Cortex of kidney (tissue), 1 donor: Measurements from ENCODE around the gene AGFG2.
"Not testable (repeated sequence)": the region's sequence is repeated elsewhere in the genome, so short reads cannot be mapped to it uniquely, and the experiment has no call there.

Source experiments
- DNase-seq: peaks from one replicate; lab custom pipeline; 2025; lab: John Stamatoyannopoulos, UW

Gene AGFG2, protein sequence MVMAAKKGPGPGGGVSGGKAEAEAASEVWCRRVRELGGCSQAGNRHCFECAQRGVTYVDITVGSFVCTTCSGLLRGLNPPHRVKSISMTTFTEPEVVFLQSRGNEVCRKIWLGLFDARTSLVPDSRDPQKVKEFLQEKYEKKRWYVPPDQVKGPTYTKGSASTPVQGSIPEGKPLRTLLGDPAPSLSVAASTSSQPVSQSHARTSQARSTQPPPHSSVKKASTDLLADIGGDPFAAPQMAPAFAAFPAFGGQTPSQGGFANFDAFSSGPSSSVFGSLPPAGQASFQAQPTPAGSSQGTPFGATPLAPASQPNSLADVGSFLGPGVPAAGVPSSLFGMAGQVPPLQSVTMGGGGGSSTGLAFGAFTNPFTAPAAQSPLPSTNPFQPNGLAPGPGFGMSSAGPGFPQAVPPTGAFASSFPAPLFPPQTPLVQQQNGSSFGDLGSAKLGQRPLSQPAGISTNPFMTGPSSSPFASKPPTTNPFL

DNA sequence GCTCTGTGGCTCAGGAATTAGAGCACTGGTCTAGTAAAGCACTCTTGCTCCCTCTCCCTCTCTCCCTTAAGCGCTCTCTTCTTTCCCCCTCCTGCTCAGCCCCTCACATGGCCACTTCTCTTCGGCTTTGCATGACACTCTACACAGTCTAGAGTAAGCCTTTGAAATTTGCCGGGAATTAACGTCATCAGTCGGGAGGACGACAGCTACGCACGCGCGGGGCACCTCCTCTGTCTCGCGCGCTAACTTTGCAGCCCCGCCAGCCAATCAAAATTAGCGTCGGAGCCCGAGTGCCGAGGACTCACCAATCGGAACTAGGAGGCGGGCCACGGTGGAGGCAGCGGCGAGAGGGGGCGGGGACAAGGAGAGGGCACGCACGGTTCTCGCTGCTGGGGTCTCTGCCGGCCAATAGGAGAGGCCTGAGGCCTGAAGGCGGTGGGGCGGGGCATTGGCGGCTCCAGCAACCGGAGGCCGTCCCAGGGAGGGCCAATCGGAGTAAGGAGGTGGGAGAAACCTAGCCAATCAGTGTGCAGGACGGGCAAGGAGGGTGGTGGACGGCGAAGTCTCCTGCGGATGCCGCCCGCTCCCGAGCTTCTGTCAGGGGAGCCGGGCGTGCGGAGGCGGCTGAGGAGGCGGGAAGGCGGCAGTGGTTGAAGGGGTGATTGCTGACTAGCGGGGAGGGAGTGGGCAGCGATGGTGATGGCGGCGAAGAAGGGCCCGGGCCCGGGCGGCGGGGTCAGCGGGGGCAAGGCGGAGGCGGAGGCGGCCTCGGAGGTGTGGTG lies at the start of gene AGFG2:
AGFG2 (plus strand) TSS at position 550 of the 782 bp plus-strand sequence; CDS start at position 694, 144 bp downstream.
- peak; percentile 88 for DNase-seq

DNA sequence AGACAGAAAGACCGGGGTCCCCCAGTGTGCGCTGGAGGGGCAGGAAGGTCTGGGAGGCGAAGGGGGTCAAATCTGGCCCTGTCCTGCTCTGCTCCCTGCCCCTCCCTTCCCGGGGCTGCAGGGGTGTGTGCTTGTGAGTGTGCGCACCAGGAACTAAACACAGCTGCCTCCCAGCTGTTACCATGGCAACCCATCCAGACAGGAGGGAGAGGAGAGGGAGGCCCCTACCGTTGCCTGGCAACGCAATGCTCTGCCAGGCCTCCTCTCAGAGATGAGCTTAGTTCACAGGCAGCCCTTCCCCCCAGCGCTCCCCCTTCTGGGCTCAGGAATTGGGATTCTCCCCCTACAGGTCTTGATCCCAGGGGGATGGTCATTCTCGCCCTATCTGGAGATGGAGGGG lies 49.2 kb upstream of the AGFG2 start:
- no peak for DNase-seq

DNA sequence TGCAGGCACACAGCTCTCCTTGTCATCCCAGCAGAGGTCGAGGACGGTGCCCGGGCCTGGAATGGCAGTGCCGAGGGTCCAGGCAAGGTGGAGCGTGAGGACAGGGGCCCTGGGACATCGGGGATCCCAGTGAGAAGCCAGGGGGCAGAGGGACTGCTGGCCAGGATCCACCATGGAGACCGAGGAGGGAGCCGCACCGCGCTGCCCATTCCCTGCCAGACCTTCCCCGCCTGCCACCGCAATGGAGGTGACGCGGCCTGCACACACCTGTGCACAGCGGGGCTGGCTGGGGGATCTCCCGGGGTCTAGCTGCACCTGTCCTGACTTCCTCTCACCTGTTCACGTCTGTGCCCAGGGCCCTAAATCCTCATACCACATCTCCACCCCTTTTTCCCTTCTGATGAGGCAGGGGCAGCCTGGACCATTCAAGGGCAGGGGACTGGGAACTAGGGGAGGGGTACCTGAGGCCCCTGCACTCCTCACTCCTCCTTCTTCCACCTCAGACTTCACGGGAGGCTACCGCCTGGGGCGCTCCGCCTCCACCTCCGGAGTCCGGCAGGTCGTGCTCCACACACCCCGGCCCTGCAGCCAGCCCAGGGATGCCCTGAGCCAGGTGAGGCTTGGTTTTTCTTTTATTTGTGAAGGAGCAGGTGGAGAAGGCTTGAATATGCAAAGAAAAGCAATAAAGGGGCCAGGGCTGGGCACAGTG lies 48.4 kb upstream of the AGFG2 start:
- DNase-seq, result no peak

DNA sequence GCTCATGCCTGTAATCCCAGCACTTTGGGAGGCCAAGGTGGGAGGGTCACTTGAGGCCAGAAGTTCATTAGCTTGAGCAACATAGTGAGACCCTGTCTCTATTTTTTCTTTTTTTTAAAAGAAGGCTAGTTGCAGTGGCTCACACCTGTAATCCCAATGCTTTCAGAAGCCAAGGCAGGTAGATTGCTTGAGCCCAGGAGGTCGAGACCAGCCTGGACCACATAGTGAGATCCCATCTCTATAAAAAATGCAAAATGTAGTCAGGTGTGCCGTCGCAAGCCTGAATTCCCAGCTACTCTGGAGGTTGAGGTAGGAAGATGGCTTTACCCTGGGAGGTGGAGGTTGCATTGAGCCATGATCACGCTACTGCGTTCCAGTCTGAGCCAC lies 47.8 kb upstream of the AGFG2 start:
- no peak for DNase-seq

DNA sequence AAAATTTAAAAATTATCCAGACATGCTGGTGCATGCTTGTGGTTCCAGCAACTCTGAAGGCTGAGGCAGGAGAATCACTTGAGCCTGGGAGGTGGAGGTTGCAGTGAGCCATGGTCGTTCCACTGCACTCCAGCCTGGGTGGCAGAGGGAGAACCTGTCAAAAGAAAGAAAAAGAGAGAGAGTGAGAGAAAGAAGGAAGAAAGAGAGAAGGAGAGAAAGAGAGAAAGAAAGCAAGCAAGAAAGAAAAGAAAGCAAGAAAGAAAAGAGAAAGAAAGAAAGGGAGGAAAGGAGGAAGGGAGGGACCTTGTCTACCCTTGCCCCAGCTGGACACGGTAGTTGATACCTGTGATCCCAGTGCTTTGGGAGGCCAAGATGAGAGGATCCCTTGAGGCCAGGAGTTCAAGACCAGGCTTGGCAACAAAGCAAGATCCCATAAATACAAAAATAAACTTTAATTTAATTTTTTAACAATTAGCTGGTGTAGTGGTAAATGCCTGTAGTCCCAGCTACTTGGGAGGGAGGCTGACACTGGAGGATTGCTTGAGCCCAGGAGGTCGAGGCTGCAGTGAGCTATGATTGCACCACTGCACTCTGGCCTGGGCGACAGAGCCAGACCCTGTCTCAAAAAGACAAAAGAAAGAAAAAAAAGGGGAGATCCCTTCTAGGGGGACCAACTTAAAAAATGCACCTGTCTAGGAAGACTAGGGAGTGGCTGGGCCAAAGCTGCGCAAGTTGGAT lies 46.1 kb upstream of the AGFG2 start:
- DNase-seq, result no peak

DNA sequence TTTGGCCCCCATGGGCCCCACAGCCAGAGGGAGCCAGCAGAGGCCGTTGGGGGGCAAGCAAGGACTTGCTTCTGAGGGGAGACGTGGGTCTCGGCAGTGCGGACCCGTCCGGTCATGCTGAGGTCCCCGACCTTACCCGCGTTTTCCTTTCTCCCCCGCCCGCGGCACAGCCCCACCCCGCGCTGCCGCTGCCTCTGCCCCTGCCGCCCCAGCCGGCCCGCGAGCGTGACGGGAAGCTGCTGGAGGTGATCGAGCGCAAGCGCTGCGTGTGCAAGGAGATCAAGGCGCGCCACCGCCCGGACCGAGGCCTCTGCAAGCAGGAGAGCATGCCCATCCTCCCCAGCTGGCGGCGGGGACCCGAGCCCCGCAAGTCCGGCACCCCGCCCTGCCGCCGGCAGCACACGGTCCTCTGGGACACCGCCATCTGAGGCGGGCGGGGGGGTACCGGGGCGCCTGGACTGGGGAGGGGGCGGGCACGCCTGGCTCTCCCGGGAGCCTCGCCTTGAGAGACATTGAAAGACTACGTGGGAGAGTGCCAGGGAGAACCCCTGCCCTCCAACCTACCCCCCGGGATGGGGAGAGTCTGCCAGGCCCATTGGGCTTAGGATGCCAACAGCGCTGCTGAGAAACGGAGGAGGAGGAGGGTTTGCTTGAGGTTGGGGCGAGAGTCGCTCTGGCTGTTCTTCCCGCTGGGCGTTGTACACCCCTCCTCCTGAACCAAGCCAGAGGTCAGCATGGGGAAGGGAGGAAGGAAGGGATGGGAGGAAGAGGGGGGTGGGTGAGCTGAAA lies 45.3 kb upstream of the AGFG2 start:
- no peak for DNase-seq

DNA sequence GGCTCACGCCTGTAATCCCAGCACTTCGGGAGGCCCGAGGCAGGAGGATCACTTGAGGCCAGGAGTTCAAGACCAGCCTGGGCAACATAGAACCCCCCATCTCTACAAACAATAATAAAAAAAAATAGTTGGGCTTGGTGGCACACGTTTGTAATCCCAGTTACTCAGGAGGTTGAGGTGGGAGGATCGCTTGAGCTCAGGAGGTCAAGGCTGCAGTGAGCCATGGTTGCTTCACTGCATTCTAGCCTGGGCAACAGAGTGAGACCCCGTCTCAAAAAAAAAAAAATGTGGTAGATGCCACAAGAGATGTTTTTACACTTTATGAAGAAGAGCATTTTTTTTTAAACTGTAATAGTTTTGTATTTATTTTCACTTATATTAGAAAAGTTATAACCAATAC lies 42.5 kb upstream of the AGFG2 start:
- no peak for DNase-seq

DNA sequence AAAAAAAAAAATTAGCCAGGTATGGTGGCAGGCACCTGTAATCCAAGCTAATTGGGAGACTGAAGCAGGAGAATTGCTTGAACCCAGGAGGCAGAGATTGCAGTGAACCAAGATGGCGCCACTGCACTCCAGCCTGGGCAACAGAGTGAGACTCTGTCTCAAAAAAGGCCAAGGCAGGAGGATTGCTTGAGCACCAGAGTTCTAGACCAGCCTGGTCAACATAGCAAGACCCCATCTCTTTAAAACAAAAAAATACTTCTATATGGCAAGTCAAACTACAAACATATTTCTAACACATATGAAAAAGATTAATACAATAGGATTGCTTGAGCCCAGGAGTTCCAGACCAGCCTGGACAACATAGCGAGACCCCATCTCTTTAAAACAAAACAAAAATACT lies 38.3 kb upstream of the AGFG2 start:
- not testable (repeated sequence) for DNase-seq

DNA sequence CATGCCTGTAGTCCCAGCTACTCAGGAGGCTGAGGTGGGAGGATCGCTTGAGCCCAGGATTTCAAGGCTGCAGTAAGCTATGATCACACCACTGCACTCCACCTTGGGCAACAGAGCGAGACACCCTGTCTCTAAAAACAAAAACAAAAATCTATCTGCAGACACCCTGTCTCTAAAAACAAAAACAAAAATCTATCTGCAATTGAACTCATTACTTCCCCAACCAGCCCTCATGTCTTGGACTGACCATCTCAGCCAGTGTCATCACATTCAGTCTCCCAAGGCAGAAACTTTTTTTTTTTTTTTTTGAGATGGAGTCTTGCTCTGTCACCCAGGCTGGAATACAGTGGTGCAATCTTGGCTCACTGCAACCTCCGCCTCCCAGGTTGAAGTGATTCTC lies 35.0 kb upstream of the AGFG2 start:
- not testable (repeated sequence) for DNase-seq

DNA sequence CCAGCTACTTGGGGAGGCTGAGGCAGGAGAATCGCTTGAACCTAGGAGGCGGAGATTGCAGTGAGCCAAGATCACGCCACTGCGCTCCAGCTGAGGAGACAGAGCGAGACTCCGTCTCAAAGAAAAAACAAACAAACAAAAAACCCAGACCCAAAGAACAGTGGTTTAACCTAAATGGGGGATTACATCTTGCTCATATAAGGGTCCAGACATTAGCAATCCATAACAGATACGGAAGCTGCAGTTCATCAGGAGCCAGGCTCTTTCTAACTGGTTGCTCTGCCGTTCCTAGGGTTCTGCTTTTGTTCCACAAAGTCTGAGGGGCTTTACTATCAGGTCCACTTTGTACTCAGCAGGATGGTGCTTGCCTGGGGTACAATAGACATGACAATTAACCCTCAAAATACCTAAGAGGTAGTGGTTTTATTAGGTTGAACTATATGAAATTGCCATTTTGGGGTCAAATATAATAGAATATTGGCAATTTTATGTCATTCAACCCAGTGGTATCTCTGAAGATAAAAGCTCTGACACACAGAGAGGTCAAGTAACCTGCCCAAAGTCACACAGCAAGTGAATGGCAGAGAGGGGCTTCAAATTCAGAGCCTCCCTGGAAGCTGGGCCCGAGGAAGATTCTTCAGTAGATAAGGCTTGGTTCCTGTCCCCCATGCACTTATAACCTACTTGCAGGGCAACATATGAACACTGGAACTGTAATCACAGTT lies 34.0 kb upstream of the AGFG2 start:
- no peak for DNase-seq

DNA sequence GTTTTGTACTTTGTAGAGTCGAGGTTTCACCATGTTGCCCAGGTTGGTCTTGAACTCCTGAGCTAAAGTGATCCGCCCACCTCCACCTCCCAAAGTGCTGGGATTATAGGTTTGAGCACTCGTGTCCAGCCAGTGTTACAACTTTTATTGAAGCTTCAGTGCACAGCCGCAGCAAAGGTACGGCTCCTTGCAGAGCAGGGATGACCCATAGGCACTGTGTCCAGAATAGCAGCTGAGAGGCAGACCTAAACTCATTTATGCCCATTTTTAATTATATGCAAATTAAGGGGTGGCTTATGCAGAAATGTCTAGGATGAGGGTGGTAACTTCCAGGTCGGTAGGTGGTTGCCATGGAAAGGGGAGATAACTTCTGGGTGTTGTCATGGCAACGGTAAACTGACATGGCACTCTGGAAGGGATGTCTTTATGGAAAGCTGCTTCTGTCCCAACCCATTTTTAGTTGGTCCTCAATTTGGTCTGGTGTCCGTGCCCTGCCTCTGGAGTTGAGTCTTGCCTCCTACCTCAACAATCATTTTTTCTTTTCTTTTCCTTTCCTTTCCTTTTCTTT lies 32.6 kb upstream of the AGFG2 start:
- no peak for DNase-seq

DNA sequence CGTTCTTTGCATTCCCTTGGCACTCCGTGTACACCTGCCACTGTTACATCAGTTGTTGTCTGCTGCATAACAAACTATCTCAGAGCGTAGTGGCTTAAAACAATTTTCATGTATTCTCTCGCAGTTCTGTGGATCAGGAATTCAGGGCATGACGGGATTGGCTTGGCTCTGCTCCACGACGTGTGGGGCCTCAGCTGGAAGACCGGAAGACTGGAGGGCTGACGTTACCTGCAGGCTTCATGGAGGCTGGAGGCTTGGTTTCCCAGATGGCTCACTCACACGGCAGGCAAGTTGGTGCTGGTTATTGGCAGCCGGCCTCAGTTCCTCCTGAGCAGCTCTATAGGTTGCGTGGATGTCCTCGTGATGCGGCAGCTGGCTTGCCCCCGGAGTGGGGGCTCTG lies 29.8 kb upstream of the AGFG2 start:
- no peak for DNase-seq

DNA sequence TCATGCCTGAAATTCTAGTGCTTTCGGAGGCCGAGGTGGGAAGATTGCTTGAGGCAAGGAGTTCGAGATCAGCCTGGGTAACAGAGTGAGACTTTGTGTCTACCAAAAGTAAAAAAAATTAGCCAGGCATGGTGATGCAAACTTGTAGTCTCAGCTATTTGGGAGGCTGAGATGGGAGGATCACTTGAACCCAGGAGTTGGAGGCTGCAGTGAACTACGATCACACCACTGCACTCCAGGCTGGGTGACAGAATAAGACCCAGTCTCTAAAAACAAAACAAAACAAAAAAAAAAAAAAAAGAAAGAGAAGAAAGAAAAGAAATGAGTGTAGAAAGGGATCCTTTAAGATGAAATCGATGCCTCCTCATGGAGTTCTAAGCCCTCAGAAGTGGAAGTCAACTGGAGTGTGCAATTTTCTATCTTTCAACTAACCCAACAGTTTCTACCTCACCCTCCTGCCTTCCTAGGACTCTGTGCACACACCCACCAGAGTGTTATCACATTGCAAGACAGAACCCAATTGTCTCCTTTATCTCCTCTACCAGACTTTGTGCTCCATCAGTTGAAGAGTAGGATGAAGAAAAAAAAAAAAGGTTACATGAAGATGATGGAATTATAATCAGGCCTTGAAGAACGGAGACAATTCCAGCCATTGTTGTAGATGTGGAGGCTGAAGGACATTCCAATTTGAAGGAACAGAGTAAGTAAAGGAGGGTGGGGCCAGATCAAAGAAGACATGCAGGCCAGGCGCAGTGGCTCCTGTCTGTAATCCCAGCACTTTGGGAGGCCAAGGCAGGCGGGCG lies 28.4 kb upstream of the AGFG2 start:
- DNase-seq, result no peak

DNA sequence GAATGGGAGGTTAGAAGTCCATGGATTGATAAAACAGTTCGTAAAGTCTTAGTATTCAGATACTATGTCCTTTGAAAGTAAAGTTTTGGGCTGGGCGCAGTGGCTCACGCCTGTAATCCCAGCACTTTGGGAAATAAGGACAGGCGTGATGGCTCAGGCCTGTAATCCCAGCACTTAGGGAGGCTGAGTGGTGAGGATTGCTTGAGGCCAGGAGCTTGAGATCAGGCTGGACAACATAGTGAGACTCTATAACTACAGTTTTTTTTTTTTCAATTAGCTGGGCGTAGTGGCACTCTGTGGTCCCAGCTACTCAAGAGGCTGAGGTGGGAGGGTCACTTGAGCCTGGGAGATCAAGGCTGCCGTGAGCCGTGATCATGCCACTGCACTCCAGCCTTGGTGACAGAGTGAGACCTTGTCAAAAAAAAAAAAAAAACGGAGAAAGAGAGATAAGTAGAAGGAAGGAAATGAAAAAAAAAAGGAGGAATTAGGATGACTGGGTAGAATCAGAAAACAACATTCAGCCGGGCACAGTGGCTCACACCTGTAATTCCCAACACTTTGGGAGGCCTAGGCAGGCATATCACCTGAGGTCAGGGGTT lies 25.7 kb upstream of the AGFG2 start:
- DNase-seq, result no peak

DNA sequence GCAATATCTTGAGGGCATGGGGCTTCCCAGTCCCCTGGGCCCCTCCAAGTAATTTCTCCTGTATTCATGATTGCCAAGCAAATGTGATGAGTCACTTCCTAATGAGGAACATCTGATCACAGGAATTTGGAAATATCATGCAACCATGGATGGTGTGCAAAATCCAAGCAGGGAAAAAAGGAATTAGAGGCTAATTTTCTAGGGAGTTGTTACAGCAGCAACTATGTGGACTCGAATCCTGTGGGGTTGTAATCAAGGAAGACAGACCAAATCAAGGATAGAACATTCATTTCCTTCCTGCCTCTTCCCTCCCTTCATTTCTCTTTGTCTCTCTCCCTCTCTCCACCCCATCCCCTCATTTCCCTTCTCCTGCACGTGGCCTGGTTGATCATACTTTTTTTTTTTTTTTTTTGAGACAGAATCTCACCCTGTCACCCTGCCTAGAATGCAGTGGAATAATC lies 23.9 kb upstream of the AGFG2 start:
- no peak for DNase-seq

DNA sequence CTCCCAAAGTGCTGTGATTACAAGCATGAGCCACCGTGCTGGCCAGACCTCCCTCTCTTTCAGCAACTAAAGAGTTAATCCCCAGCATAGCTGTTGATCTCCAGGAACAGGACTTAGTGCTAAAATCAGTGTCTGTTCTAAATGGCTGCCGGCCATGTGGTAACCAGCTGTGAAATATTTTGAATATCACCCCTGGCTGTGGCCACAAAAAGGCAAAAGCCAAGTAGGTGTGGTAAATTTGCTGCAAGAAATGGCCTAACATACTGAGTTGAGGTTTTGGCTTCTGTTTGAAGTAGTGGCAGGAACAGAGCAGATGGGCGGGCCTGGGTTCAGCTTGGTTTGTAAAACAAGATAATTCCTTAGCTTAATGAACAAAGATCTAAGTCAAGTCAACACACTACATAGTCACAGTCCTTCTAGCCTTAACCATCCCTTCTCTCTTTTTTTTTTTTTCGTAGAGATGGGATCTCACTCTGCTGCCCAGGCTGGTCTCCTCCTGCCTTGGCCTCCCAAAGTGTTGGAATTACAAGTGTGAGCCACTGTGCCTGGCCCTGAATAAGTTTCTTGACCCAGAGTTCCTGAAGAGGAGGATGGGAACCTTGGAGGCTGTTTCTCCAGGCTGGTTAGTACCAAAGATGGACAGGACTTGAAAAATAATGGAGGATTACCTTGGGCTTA lies 22.7 kb upstream of the AGFG2 start:
- DNase-seq, result no peak

DNA sequence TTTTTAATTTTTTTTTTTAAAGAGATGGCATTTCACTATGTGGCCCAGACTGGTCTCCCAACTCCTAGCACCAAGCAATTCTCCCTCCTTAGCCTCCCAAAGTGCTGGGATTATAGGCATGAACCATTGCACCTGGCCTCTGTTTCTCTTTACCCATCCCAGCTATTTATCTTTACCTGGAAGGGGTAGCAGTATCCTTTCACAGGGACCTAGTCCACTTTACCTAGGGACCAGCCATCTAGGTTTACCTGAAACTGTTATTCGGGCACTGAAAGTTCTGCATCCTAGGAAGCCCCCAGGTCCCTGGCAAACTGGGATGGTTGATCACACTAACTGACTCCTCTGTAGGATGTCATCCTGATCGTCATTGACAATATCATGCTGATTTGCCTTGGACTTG lies 21.7 kb upstream of the AGFG2 start:
- no peak for DNase-seq

DNA sequence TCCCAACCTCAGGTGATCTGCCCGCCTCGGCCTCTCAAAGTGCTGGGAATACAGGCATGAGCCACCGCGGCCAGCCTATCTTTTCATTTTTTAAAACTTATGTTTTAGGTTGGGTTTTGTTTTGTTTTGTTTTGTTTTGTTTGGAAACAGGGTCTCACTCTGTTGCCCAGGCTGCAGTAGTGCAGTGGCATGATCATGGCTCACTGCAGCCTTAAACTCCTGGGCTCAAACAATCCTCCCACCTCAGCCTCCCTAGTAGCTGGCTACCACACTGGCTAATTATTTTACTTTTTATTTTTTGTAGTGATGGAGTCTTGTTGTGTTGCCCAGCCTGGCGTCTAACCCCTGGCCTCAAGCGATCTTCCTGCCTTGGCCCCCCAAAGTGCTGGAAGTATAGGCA lies 19.4 kb upstream of the AGFG2 start:
- DNase-seq, result no peak
